Head of caudate nucleus (tissue), 42 donors: ENCODE data around the gene NOP9.
A peak's percentile ranks its signal among the peaks of the same experiment; 100 is the strongest.

ENCODE experiments used
- DNase-seq, 42 donors: peaks; one replicate each; pipeline versions ENCODE4 v3.0.0 to v3.0.0-alpha.2; 2020 to 2021; ENCODE audit warnings: mixed read lengths in 7 of 42
- intact Hi-C: fragments of 100-400 bp; cut with DNase I; formaldehyde crosslinking; loops from one replicate; pipeline ENCODE4 v1.15.0; 2022

The NOP9 gene

GRCh38 chr14:24297190-24297964 is 2.3 kb upstream of the NOP9 start:
- DNase-seq: no peak
- intact Hi-C loops: loop anchor here (5.0 kb wide), 1 partner anchor 55 kb away; the partner anchor contains the start of gene TINF2

GRCh38 chr14:24298892-24299254 is 777 bp upstream of the NOP9 start:
- intact Hi-C loops: loop anchor here (5.0 kb wide), 1 partner anchor 57 kb away; the partner anchor contains the start of gene TINF2
- DNase-seq: peak in 1 of 42 donors; percentile 57

GRCh38 chr14:24300326-24300980 is 803 bp downstream of the NOP9 start:
- DNase-seq: no peak
- intact Hi-C loops: no loop called here

- no peak for DNase-seq
- intact Hi-C loops: no loop called here
These were observed 4.4 kb downstream of the NOP9 start for GRCh38 chr14:24304019-24304387.

GRCh38 chr14:24307156-24307574 is 7.5 kb downstream of the NOP9 start:
- no peak for DNase-seq
- intact Hi-C loops: no loop called here

- DNase-seq: peak in 37 of 42 donors; percentile 18 to 86 (median 68)
- intact Hi-C loops: no loop called here
These were observed 8.1 kb downstream of the NOP9 start, which contains the start of gene CIDEB for GRCh38 chr14:24307575-24308341. Gene CIDEB (minus strand): TSS chr14:24307977. CDS start chr14:24307858, 119 bp downstream.

GRCh38 chr14:24308342-24309124 is 8.9 kb downstream of the NOP9 start:
- intact Hi-C loops: no loop called here
- no peak for DNase-seq

- intact Hi-C loops: no loop called here
These were observed 10.1 kb downstream of the NOP9 start, which contains the start of gene LTB4R2 for GRCh38 chr14:24309538-24310264. Gene LTB4R2 (plus strand): TSS chr14:24310140. CDS start chr14:24310665, 525 bp downstream.

GRCh38 chr14:24310265-24310645 is 10.6 kb downstream of the NOP9 start:
- no peak for DNase-seq
- intact Hi-C loops: no loop called here

More at GRCh38 chr14:24309538-24310264, 10.1 kb downstream of the NOP9 start, which contains the start of gene LTB4R2:
- no peak for DNase-seq

- intact Hi-C loops: no loop called here
- peak in 41 of 42 donors; percentile 16 to 79 (median 62) for DNase-seq
These were observed 11.3 kb downstream of the NOP9 start, which contains the start of gene LTB4R for GRCh38 chr14:24310646-24311604. Gene LTB4R (plus strand): TSS chr14:24311502. CDS start chr14:24315652, 4,150 bp downstream.

GRCh38 chr14:24311837-24312615 is 12.4 kb downstream of the NOP9 start:
- DNase-seq: no peak
- intact Hi-C loops: no loop called here

- peak in 9 of 42 donors; percentile 25 to 58 (median 41) for DNase-seq
- intact Hi-C loops: no loop called here
These were observed 13.3 kb downstream of the NOP9 start for GRCh38 chr14:24312736-24313507.

GRCh38 chr14:24313913-24314312 is 14.3 kb downstream of the NOP9 start:
- DNase-seq: no peak
- intact Hi-C loops: no loop called here

GRCh38 chr14:24314377-24315193 is 14.9 kb downstream of the NOP9 start:
- intact Hi-C loops: no loop called here
- no peak for DNase-seq
